ENCODE data around the gene EMC7. TPM values are rescaled to one million over a fixed set of nuclear protein-coding genes. Genes with fewer than 3 reads are reported as not detected.

EMC7 gene
- total and polyA plus RNA-seq, 4 donors: 26.7 to 58.3 (median 37.6) TPM

- Histone ChIP-seq H3K27ac (ENCODE audit: low read depth in 1 of 2, low read length in 2 of 2) (no peak overlapping the region), H3K36me3 (ENCODE audit: control insufficient read depth in 4 of 4, insufficient read depth in 3 of 4, low read depth in 1 of 4, low read length in 3 of 4) (no peaks in the 10 kb centered on the region), H3K9me3 (ENCODE audit: control insufficient read depth in 4 of 4, low read length in 3 of 4) (no peaks in the 10 kb centered on the region), H3K9ac (ENCODE audit: low read depth in 1 of 2, low read length in 2 of 2) (no peak overlapping the region), H3K27me3 (ENCODE audit: control insufficient read depth in 4 of 4, insufficient read depth in 4 of 4, low read length in 3 of 4) (no peaks in the 10 kb centered on the region), H3K4me3 (ENCODE audit: low read depth in 1 of 3, low read length in 3 of 3) (no peak overlapping the region), H3K4me1 (ENCODE audit: control insufficient read depth in 4 of 4, insufficient read depth in 4 of 4, low read length in 3 of 4) (peaks cover 0 to 8% (median 6%) of the 10 kb centered on the region in 4 donors)
- no peak for TF ChIP-seq ATF3 (IDR thresholded peaks at IDR 0.05)
- no peak for TF ChIP-seq GABPA (IDR thresholded peaks at IDR 0.05 in 1 of 2, conservative IDR thresholded peaks at IDR 0.05 in 1 of 2)
- TF ChIP-seq HNF4G (IDR thresholded peaks at IDR 0.05): no peak
- TF ChIP-seq TAF1 (conservative IDR thresholded peaks at IDR 0.05): no peak
- no peak for TF ChIP-seq CTCF (IDR thresholded peaks at IDR 0.05; ENCODE audit: low read depth, low read length, missing input control)
- TF ChIP-seq, protein P1, sequence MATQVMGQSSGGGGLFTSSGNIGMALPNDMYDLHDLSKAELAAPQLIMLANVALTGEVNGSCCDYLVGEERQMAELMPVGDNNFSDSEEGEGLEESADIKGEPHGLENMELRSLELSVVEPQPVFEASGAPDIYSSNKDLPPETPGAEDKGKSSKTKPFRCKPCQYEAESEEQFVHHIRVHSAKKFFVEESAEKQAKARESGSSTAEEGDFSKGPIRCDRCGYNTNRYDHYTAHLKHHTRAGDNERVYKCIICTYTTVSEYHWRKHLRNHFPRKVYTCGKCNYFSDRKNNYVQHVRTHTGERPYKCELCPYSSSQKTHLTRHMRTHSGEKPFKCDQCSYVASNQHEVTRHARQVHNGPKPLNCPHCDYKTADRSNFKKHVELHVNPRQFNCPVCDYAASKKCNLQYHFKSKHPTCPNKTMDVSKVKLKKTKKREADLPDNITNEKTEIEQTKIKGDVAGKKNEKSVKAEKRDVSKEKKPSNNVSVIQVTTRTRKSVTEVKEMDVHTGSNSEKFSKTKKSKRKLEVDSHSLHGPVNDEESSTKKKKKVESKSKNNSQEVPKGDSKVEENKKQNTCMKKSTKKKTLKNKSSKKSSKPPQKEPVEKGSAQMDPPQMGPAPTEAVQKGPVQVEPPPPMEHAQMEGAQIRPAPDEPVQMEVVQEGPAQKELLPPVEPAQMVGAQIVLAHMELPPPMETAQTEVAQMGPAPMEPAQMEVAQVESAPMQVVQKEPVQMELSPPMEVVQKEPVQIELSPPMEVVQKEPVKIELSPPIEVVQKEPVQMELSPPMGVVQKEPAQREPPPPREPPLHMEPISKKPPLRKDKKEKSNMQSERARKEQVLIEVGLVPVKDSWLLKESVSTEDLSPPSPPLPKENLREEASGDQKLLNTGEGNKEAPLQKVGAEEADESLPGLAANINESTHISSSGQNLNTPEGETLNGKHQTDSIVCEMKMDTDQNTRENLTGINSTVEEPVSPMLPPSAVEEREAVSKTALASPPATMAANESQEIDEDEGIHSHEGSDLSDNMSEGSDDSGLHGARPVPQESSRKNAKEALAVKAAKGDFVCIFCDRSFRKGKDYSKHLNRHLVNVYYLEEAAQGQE (IDR thresholded peaks at IDR 0.05): no peak
- WGBS: 78% methylated on average over 4 of the region's 4 CpGs
- DNase-seq (ENCODE audit: low spot score): no peak
Measured at GRCh38 chr15:34119291-34119690, 17.6 kb upstream of the EMC7 start.

- Histone ChIP-seq H3K4me3 (ENCODE audit: low read depth in 1 of 3, low read length in 3 of 3) (no peak overlapping the region), H3K9ac (ENCODE audit: low read depth in 1 of 2, low read length in 2 of 2) (no peak overlapping the region), H3K9me3 (ENCODE audit: control insufficient read depth in 4 of 4, low read length in 3 of 4) (no peaks in the 10 kb centered on the region), H3K36me3 (ENCODE audit: control insufficient read depth in 4 of 4, insufficient read depth in 3 of 4, low read depth in 1 of 4, low read length in 3 of 4) (no peaks in the 10 kb centered on the region), H3K4me1 (ENCODE audit: control insufficient read depth in 4 of 4, insufficient read depth in 4 of 4, low read length in 3 of 4) (peaks cover 0 to 11% (median 9%) of the 10 kb centered on the region in 4 donors), H3K27ac (ENCODE audit: low read depth in 1 of 2, low read length in 2 of 2) (no peak overlapping the region), H3K27me3 (ENCODE audit: control insufficient read depth in 4 of 4, insufficient read depth in 4 of 4, low read length in 3 of 4) (no peaks in the 10 kb centered on the region)
- DNase-seq (ENCODE audit: low spot score): no peak
- TF ChIP-seq RAD21 (IDR thresholded peaks at IDR 0.05) (no peak), CTCF (IDR thresholded peaks at IDR 0.05; ENCODE audit: low read depth, low read length, missing input control) (no peak), TAF1 (conservative IDR thresholded peaks at IDR 0.05) (no peak)
- 92% methylated on average over 2 of the region's 2 CpGs for WGBS
Measured at GRCh38 chr15:34116620-34117019, 15.0 kb upstream of the EMC7 start.

GRCh38 chr15:34114739-34115138 is 13.1 kb upstream of the EMC7 start:
- Histone ChIP-seq H3K27me3 (ENCODE audit: control insufficient read depth in 4 of 4, insufficient read depth in 4 of 4, low read length in 3 of 4) (no peaks in the 10 kb centered on the region), H3K27ac (ENCODE audit: low read depth in 1 of 2, low read length in 2 of 2) (no peak overlapping the region), H3K36me3 (ENCODE audit: control insufficient read depth in 4 of 4, insufficient read depth in 3 of 4, low read depth in 1 of 4, low read length in 3 of 4) (no peaks in the 10 kb centered on the region), H3K9me3 (ENCODE audit: control insufficient read depth in 4 of 4, low read length in 3 of 4) (no peaks in the 10 kb centered on the region), H3K4me3 (ENCODE audit: low read depth in 1 of 3, low read length in 3 of 3) (no peak overlapping the region), H3K9ac (ENCODE audit: low read depth in 1 of 2, low read length in 2 of 2) (no peak overlapping the region), H3K4me1 (ENCODE audit: control insufficient read depth in 4 of 4, insufficient read depth in 4 of 4, low read length in 3 of 4) (peaks cover 0 to 11% (median 9%) of the 10 kb centered on the region in 4 donors)
- WGBS: 37% methylated on average over 3 of the region's 3 CpGs
- no peak for DNase-seq (ENCODE audit: low spot score)
- TF ChIP-seq NR2F2 (IDR thresholded peaks at IDR 0.05) (no peak), TAF1 (conservative IDR thresholded peaks at IDR 0.05) (no peak), FOXA1 (IDR thresholded peaks at IDR 0.05) (no peak), JUND (IDR thresholded peaks at IDR 0.05) (no peak), RAD21 (IDR thresholded peaks at IDR 0.05) (peak in 1 of 2 donors; percentile 15), GABPA (IDR thresholded peaks at IDR 0.05 in 1 of 2, conservative IDR thresholded peaks at IDR 0.05 in 1 of 2) (no peak), HNF4A (conservative IDR thresholded peaks at IDR 0.05) (peak; percentile 48 to 68), HNF4G (IDR thresholded peaks at IDR 0.05) (no peak)
- TF ChIP-seq, protein P1 (IDR thresholded peaks at IDR 0.05): no peak
- TF ChIP-seq, protein P2, sequence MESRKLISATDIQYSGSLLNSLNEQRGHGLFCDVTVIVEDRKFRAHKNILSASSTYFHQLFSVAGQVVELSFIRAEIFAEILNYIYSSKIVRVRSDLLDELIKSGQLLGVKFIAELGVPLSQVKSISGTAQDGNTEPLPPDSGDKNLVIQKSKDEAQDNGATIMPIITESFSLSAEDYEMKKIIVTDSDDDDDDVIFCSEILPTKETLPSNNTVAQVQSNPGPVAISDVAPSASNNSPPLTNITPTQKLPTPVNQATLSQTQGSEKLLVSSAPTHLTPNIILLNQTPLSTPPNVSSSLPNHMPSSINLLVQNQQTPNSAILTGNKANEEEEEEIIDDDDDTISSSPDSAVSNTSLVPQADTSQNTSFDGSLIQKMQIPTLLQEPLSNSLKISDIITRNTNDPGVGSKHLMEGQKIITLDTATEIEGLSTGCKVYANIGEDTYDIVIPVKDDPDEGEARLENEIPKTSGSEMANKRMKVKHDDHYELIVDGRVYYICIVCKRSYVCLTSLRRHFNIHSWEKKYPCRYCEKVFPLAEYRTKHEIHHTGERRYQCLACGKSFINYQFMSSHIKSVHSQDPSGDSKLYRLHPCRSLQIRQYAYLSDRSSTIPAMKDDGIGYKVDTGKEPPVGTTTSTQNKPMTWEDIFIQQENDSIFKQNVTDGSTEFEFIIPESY (IDR thresholded peaks at IDR 0.05): no peak
